CD14-positive monocyte (primary cell): ENCODE results near the gene STX18. TPM values are rescaled to one million over a fixed set of nuclear protein-coding genes. Genes with fewer than 3 reads are reported as not detected.
"Not testable (repeated sequence)": the region's sequence is repeated elsewhere in the genome, so short reads cannot be mapped to it uniquely, and the experiment has no call there.

Source experiments
- DNase-seq, 3 donors: peaks; one replicate each; pipeline ENCODE4 v3.0.0-alpha.2; 2011 to 2022
- H2AFZ ChIP-seq: 2 replicates; pipeline ENCODE4 v1.6.0; 2012; ENCODE audit warnings: mild to moderate bottlenecking, low read depth, low read length, inconsistent platforms; ENCODE audit not compliant: insufficient read depth, poor library complexity, severe bottlenecking
- H3K27ac ChIP-seq, 2 donors: 1 replicate in 1 of 2; 2 replicates in 1 of 2; pipeline ENCODE4 v1.5.1; 2012 to 2013; ENCODE audit warnings: low read length in 2 of 2, control low read depth in 1 of 2, inconsistent platforms in 1 of 2, low read depth in 1 of 2, mild to moderate bottlenecking in 1 of 2
- H3K27me3 ChIP-seq, 2 donors: one replicate each; pipeline versions ENCODE4 v1.6.0 to v1.6.1; 2011 to 2013; ENCODE audit warnings: low read length in 2 of 2; ENCODE audit not compliant: control insufficient read depth in 2 of 2, insufficient read depth in 2 of 2
- H3K36me3 ChIP-seq, 2 donors: replicated peaks in 1 of 2; 1 replicate in 1 of 2; 2 replicates in 1 of 2; pipeline versions ENCODE4 v1.5.1 to v1.6.1; 2012 to 2013; ENCODE audit warnings: low read length in 2 of 2, control low read depth in 1 of 2, inconsistent platforms in 1 of 2, mild to moderate bottlenecking in 1 of 2; ENCODE audit not compliant: insufficient read depth in 2 of 2, control insufficient read depth in 1 of 2
- H3K4me1 ChIP-seq, 2 donors: 1 replicate in 1 of 2; 2 replicates in 1 of 2; pipeline versions ENCODE4 v1.5.1 to v1.6.1; 2012 to 2013; ENCODE audit warnings: low read length in 2 of 2, control low read depth in 1 of 2, inconsistent platforms in 1 of 2, mild to moderate bottlenecking in 1 of 2, moderate library complexity in 1 of 2; ENCODE audit not compliant: insufficient read depth in 2 of 2, control insufficient read depth in 1 of 2
- H3K4me2 ChIP-seq: replicated peaks from 2 replicates; pipeline ENCODE3; 2012; ENCODE audit warnings: low read length, moderate library complexity, mild to moderate bottlenecking; ENCODE audit not compliant: poor library complexity, severe bottlenecking; ENCODE audit errors: extremely low read depth
- H3K4me3 ChIP-seq, 3 experiments: fragments of 200-600 bp in 1 of 3; sonication (generic) in 1 of 3; replicated peaks in 1 of 3; 1 replicate in 2 of 3; 2 replicates in 1 of 3; pipeline ENCODE4 v1.5.1; 2011 to 2013; ENCODE audit warnings: low read length in 3 of 3, mild to moderate bottlenecking in 3 of 3, control low read depth in 2 of 3, low read depth in 2 of 3, inconsistent platforms in 1 of 3, moderate library complexity in 1 of 3
- H3K79me2 ChIP-seq: 2 replicates; pipeline ENCODE4 v1.6.0; 2012; ENCODE audit warnings: mild to moderate bottlenecking, control low read depth, inconsistent platforms, low read length, moderate library complexity; ENCODE audit not compliant: insufficient read depth
- H3K9ac ChIP-seq: 2 replicates; pipeline ENCODE4 v1.6.0; 2017; ENCODE audit warnings: low read length, mild to moderate bottlenecking; ENCODE audit not compliant: insufficient read depth, poor library complexity, severe bottlenecking
- H3K9me3 ChIP-seq, 2 donors: replicated peaks in 1 of 2; 1 replicate in 1 of 2; 2 replicates in 1 of 2; pipeline versions ENCODE4 v1.5.1 to v1.6.1; 2012 to 2013; ENCODE audit warnings: low read length in 2 of 2, control low read depth in 1 of 2; ENCODE audit not compliant: control insufficient read depth in 1 of 2, insufficient read depth in 1 of 2
- H4K20me1 ChIP-seq: 2 replicates; pipeline ENCODE4 v1.6.0; 2012; ENCODE audit warnings: mild to moderate bottlenecking, low read length, control low read depth, moderate library complexity; ENCODE audit not compliant: insufficient read depth
- H3K27ac Mint-ChIP-seq, 7 donors: one replicate each; pipeline ENCODE4 v1.8.0; 2020; ENCODE audit warnings: mild to moderate bottlenecking in 7 of 7, mixed read lengths in 7 of 7, moderate library complexity in 6 of 7, inconsistent platforms in 2 of 7
- H3K27me3 Mint-ChIP-seq, 3 donors: one replicate each; pipeline ENCODE4 v1.8.0; 2021 to 2022; ENCODE audit warnings: low read depth in 3 of 3, mild to moderate bottlenecking in 3 of 3, mixed read lengths in 3 of 3, moderate library complexity in 3 of 3, inconsistent platforms in 1 of 3
- H3K36me3 Mint-ChIP-seq, 2 donors: one replicate each; pipeline ENCODE4 v1.8.0; 2020; ENCODE audit warnings: mixed read lengths in 2 of 2, inconsistent platforms in 1 of 2, mild to moderate bottlenecking in 1 of 2
- H3K4me1 Mint-ChIP-seq: one replicate; pipeline ENCODE4 v1.8.0; 2020; ENCODE audit warnings: mild to moderate bottlenecking, mixed read lengths
- H3K4me3 Mint-ChIP-seq, 2 donors: one replicate each; pipeline ENCODE4 v1.8.0; 2020; ENCODE audit warnings: mild to moderate bottlenecking in 2 of 2, mixed read lengths in 2 of 2, moderate library complexity in 1 of 2
- H3K9me3 Mint-ChIP-seq, 7 donors: one replicate each; pipeline ENCODE4 v1.8.0; 2020 to 2022; ENCODE audit warnings: mixed read lengths in 7 of 7, mild to moderate bottlenecking in 6 of 7, moderate library complexity in 6 of 7, inconsistent platforms in 2 of 7
- CTCF ChIP-seq: fragments of 200-600 bp; IDR thresholded peaks from one replicate; pipeline ENCODE4 v1.8.0; 2022; ENCODE audit warnings: antibody characterized with exemption, mild to moderate bottlenecking
- WGBS: methylation state at CpG from one replicate; pipeline ENCODE4 v1.1.5; 2013; ENCODE audit warnings: missing lambda C conversion rate; ENCODE audit not compliant: insufficient coverage; 5-methylcytosine and 5-hydroxymethylcytosine counted together
- intact Hi-C, 2 donors: fragments of 100-400 bp; cut with micrococcal nuclease; formaldehyde crosslinking; loops; one replicate each; pipeline versions ENCODE4 v1.15.0 to v1.15.1; 2023
- polyA plus RNA-seq, 3 donors: library from polyadenylated mRNA; depleted of rRNA in 1 of 3; unstranded in 2 of 3; stranded (reverse) in 1 of 3; fragments of 300-500 nt in 2 of 3; fragments of >200 nt in 1 of 3; fragmentation: Illumina TruSeq in 2 of 3; gene quantifications; 1 replicate in 2 of 3; 2 replicates in 1 of 3; pipeline ENCODE4 v1.2.3, GENCODE V29; 2012 to 2021

The STX18 gene
- polyA plus RNA-seq, 3 donors: 19.0 to 24.1 (median 19.6) TPM

- Histone ChIP-seq H3K79me2 (peaks cover 9% of the 10 kb centered on the region), H3K4me3 (no peak overlapping the region), H3K27me3 (no peaks in the 10 kb centered on the region), H3K36me3 (peaks cover 49 to 72% of the 10 kb centered on the region in 2 donors), H3K9me3 (no peaks in the 10 kb centered on the region), H3K27ac (no peak overlapping the region), H4K20me1 (peaks cover 18% of the 10 kb centered on the region), H3K9ac (no peak overlapping the region), H3K4me1 (no peaks in the 10 kb centered on the region), H2AFZ (no peak overlapping the region), H3K4me2 (no peak overlapping the region)
- Mint-ChIP-seq H3K36me3 (peaks cover 59 to 61% of the 10 kb centered on the region in 2 donors), H3K4me1 (peaks cover 4% of the 10 kb centered on the region), H3K9me3 (peaks cover 0 to 5% (median 0%) of the 10 kb centered on the region in 7 donors), H3K27me3 (peaks cover 0 to 1% (median 0%) of the 10 kb centered on the region in 3 donors), H3K4me3 (no peak overlapping the region), H3K27ac (no peak overlapping the region)
- intact Hi-C loops: no loop called here
- no peak for DNase-seq
- no CpG with 5 or more reads among the region's 3 CpGs for WGBS
- no peak for TF ChIP-seq CTCF
Observed at GRCh38 chr4:4470208-4470607, 71.6 kb downstream of the STX18 start.

GRCh38 chr4:4465238-4465637 lies 76.6 kb downstream of the STX18 start:
- H3K9ac ChIP-seq, H3K27ac Mint-ChIP-seq, H2AFZ ChIP-seq, DNase-seq, H3K9me3 ChIP-seq, H3K9me3 Mint-ChIP-seq, H3K79me2 ChIP-seq, H3K4me2 ChIP-seq, intact Hi-C loops, H3K4me3 Mint-ChIP-seq, H3K27me3 ChIP-seq, H3K27me3 Mint-ChIP-seq, H3K27ac ChIP-seq, H4K20me1 ChIP-seq, H3K4me1 ChIP-seq, H3K4me3 ChIP-seq, H3K4me1 Mint-ChIP-seq: not testable (repeated sequence)
- peaks cover 64 to 66% of the 10 kb centered on the region in 2 donors for H3K36me3 Mint-ChIP-seq
- peaks cover 41 to 88% of the 10 kb centered on the region in 2 donors for H3K36me3 ChIP-seq
- WGBS: no CpG with 5 or more reads among the region's 3 CpGs
